Activated CD8-positive, alpha-beta memory T cell treated with anti-CD3 and anti-CD28 coated beads for 24 hours (primary cell): Measurements from ENCODE around the gene TRIM3.

ENCODE experiments used
- DNase-seq: peaks from one replicate; pipeline ENCODE4 v3.0.0-alpha.2; 2020

Gene TRIM3

GRCh38 chr11:6437423-6437822 lies 36.3 kb downstream of the TRIM3 start:
- DNase-seq, result no peak

- DNase-seq, result no peak
Measured at GRCh38 chr11:6433998-6434660, 39.6 kb downstream of the TRIM3 start.

GRCh38 chr11:6431861-6432260 lies 41.9 kb downstream of the TRIM3 start:
- DNase-seq, result no peak

GRCh38 chr11:6427516-6427915 lies 46.2 kb downstream of the TRIM3 start:
- DNase-seq, result no peak

- no peak for DNase-seq
Measured at GRCh38 chr11:6420677-6421076, 53.1 kb downstream of the TRIM3 start.

- peak; percentile 88 for DNase-seq
Measured at GRCh38 chr11:6419009-6419631, 54.6 kb downstream of the TRIM3 start, which contains the start of gene APBB1. TSS of gene APBB1 (minus strand) at chr11:6419094. CDS start at chr11:6411347, 7,747 bp downstream.

- DNase-seq, result no peak
Measured at GRCh38 chr11:6418557-6419008, 55.2 kb downstream of the TRIM3 start.

GRCh38 chr11:6417907-6418556 lies 55.7 kb downstream of the TRIM3 start:
- DNase-seq, result no peak

GRCh38 chr11:6415797-6416196 lies 57.9 kb downstream of the TRIM3 start:
- no peak for DNase-seq

GRCh38 chr11:6414874-6415328 lies 58.8 kb downstream of the TRIM3 start:
- no peak for DNase-seq

GRCh38 chr11:6413791-6414201 lies 59.9 kb downstream of the TRIM3 start:
- peak; percentile 79 for DNase-seq

GRCh38 chr11:6411594-6412031 lies 62.1 kb downstream of the TRIM3 start:
- DNase-seq, result no peak

- no peak for DNase-seq
Measured at GRCh38 chr11:6410695-6411430, 62.9 kb downstream of the TRIM3 start.

- DNase-seq, result no peak
Measured at GRCh38 chr11:6406370-6406769, 67.4 kb downstream of the TRIM3 start.

GRCh38 chr11:6405846-6406245 lies 67.9 kb downstream of the TRIM3 start:
- DNase-seq, result no peak

GRCh38 chr11:6405052-6405667 lies 68.6 kb downstream of the TRIM3 start:
- DNase-seq, result no peak

- peak; percentile 59 for DNase-seq
Measured at GRCh38 chr11:6404342-6405051, 69.2 kb downstream of the TRIM3 start.

GRCh38 chr11:6403539-6403938 lies 70.2 kb downstream of the TRIM3 start:
- DNase-seq, result peak; percentile 57

GRCh38 chr11:6402561-6402981 lies 71.2 kb downstream of the TRIM3 start:
- DNase-seq, result peak; percentile 80

GRCh38 chr11:6402061-6402470 lies 71.7 kb downstream of the TRIM3 start:
- DNase-seq, result peak; percentile 75

GRCh38 chr11:6401464-6401863 lies 72.3 kb downstream of the TRIM3 start:
- DNase-seq, result no peak
